Neural cell (in vitro differentiated cells): ENCODE results near the gene KDM4D. TPM values are rescaled to one million over a fixed set of nuclear protein-coding genes. Genes with fewer than 3 reads are reported as not detected.

Source experiments
- H2AFZ ChIP-seq: fragments of 200-600, 300-800 bp; sonication (generic), shearing (Covaris generic); 2 replicates; pipeline ENCODE4 v1.6.0; 2014; ENCODE audit warnings: low read depth, mild to moderate bottlenecking, antibody characterized with exemption, low read length, moderate library complexity
- H3F3A ChIP-seq: fragments of 200-600 bp; shearing (Covaris generic); 2 replicates; pipeline ENCODE4 v1.6.1; 2016; ENCODE audit warnings: mild to moderate bottlenecking, moderate library complexity, mixed read lengths, antibody characterized with exemption, low read length; ENCODE audit not compliant: insufficient read depth, poor library complexity, severe bottlenecking
- H3K27ac ChIP-seq: fragments of 200-600, 300-800 bp; sonication (generic), shearing (Covaris generic); 2 replicates; pipeline ENCODE4 v1.5.1; 2014; ENCODE audit warnings: mild to moderate bottlenecking, low read length, moderate library complexity
- H3K27me3 ChIP-seq: fragments of 300-800, 200-600 bp; sonication (generic), shearing (Covaris generic); 2 replicates; pipeline ENCODE4 v1.6.0; 2014; ENCODE audit warnings: mild to moderate bottlenecking, low read depth, low read length, moderate library complexity; ENCODE audit not compliant: insufficient read depth
- H3K36me3 ChIP-seq: fragments of 300-800, 200-600 bp; sonication (generic), shearing (Covaris generic); 2 replicates; pipeline ENCODE4 v1.5.1; 2014; ENCODE audit warnings: mild to moderate bottlenecking, antibody characterized with exemption, low read length, moderate library complexity; ENCODE audit not compliant: insufficient read depth
- H3K4me2 ChIP-seq: fragments of 300-800, 200-600 bp; sonication (generic), shearing (Covaris generic); 2 replicates; pipeline ENCODE4 v1.6.0; 2014; ENCODE audit warnings: mild to moderate bottlenecking, low read length
- H3K4me3 ChIP-seq: fragments of 300-800, 200-600 bp; sonication (generic), shearing (Covaris generic); 2 replicates; pipeline ENCODE4 v1.5.1; 2014; ENCODE audit warnings: mild to moderate bottlenecking, low read length, moderate library complexity
- H3K79me2 ChIP-seq: fragments of 200-600 bp; shearing (Covaris generic); replicated peaks from 2 replicates; pipeline ENCODE4 v1.6.0; 2014; ENCODE audit warnings: mild to moderate bottlenecking, low read length, moderate library complexity; ENCODE audit not compliant: insufficient read depth
- H3K9ac ChIP-seq: fragments of 300-800, 200-600 bp; sonication (generic), shearing (Covaris generic); 2 replicates; pipeline ENCODE4 v1.6.1; 2016; ENCODE audit warnings: mild to moderate bottlenecking, low read length, mixed read lengths
- H3K9me2 ChIP-seq: fragments of 200-600 bp; shearing (Covaris generic); 2 replicates; pipeline ENCODE4 v1.6.1; 2016; ENCODE audit warnings: mild to moderate bottlenecking, low read length, mixed read lengths; ENCODE audit not compliant: insufficient read depth
- H3K9me3 ChIP-seq: fragments of 200-600, 300-800 bp; sonication (generic), shearing (Covaris generic); 2 replicates; pipeline ENCODE4 v1.6.1; 2016; ENCODE audit warnings: mild to moderate bottlenecking, mixed run types, low read length, moderate library complexity, mixed read lengths
- H4K20me1 ChIP-seq: fragments of 200-600 bp; shearing (Covaris generic); 2 replicates; pipeline ENCODE4 v1.6.1; 2016; ENCODE audit warnings: mild to moderate bottlenecking, mixed run types; ENCODE audit not compliant: insufficient read depth
- CTCF ChIP-seq: fragments of 450-650 bp; IDR thresholded peaks from 2 replicates; pipeline ENCODE4 v1.5.1; 2014; ENCODE audit warnings: antibody characterized with exemption, mild to moderate bottlenecking, moderate library complexity; ENCODE audit not compliant: poor library complexity, severe bottlenecking
- EP300 ChIP-seq: fragments of 450-650 bp; conservative IDR thresholded peaks from 2 replicates; pipeline ENCODE4 v1.6.1; 2014; ENCODE audit warnings: antibody characterized with exemption, mild to moderate bottlenecking, moderate library complexity; ENCODE audit not compliant: poor library complexity, severe bottlenecking
- EZH2 ChIP-seq: fragments of 200-600, 300-800 bp; shearing (Covaris generic), sonication (generic); IDR thresholded peaks from 2 replicates; pipeline ENCODE4 v1.6.1; 2014; ENCODE audit warnings: antibody characterized with exemption, low read length, borderline replicate concordance, mild to moderate bottlenecking; ENCODE audit not compliant: insufficient read depth, poor library complexity, severe bottlenecking
- MXI1 ChIP-seq: fragments of 450-650 bp; conservative IDR thresholded peaks from 2 replicates; pipeline ENCODE4 v1.6.1; 2014; ENCODE audit warnings: antibody characterized with exemption, mild to moderate bottlenecking; ENCODE audit not compliant: poor library complexity, severe bottlenecking
- POLR2AphosphoS5 ChIP-seq: IDR thresholded peaks from 2 replicates; pipeline ENCODE4 v1.6.1; 2012
- RAD21 ChIP-seq: fragments of 450-650 bp; conservative IDR thresholded peaks from 2 replicates; pipeline ENCODE4 v1.6.1; 2014; ENCODE audit warnings: antibody characterized with exemption, mild to moderate bottlenecking, moderate library complexity
- REST ChIP-seq: IDR thresholded peaks from 2 replicates; pipeline ENCODE4 v1.6.1; 2012; ENCODE audit warnings: borderline replicate concordance
- SMC3 ChIP-seq: fragments of 450-650 bp; conservative IDR thresholded peaks from 2 replicates; pipeline ENCODE4 v1.6.1; 2014; ENCODE audit warnings: antibody characterized with exemption, mild to moderate bottlenecking, moderate library complexity; ENCODE audit not compliant: poor library complexity
- TAF1 ChIP-seq: IDR thresholded peaks from 2 replicates; pipeline ENCODE4 v1.6.1; 2012; ENCODE audit warnings: low read depth
- polyA plus RNA-seq: library from polyadenylated mRNA; depleted of rRNA; stranded (reverse); fragments of >200 nt; gene quantifications from 2 replicates; pipeline ENCODE4 v1.2.3, GENCODE V29; 2014

The KDM4D gene
- polyA plus RNA-seq, 1 donor from 2014 or later, result 1.3 TPM

- H3K36me3 ChIP-seq, result peaks cover 6% of the 10 kb centered on the region
- no peaks in the 10 kb centered on the region for H3K27me3 ChIP-seq
- no peak overlapping the region for H3K4me2 ChIP-seq
- H3K9me3 ChIP-seq, result no peaks in the 10 kb centered on the region
- no peak overlapping the region for H3K4me3 ChIP-seq
- H3F3A ChIP-seq, result no peaks in the 10 kb centered on the region
- no peak overlapping the region for H2AFZ ChIP-seq
- H3K27ac ChIP-seq, result no peak overlapping the region
- TF ChIP-seq TAF1 (no peak), MXI1 (no peak), SMC3 (no peak), CTCF (no peak), POLR2AphosphoS5 (no peak), REST (no peak), RAD21 (no peak), EZH2 (no peak), EP300 (no peak)
- H4K20me1 ChIP-seq, result no peaks in the 10 kb centered on the region
- no peak overlapping the region for H3K9ac ChIP-seq
- no peaks in the 10 kb centered on the region for H3K79me2 ChIP-seq
- no peaks in the 10 kb centered on the region for H3K9me2 ChIP-seq
These were observed 12.3 kb upstream of the KDM4D start for GRCh38 chr11:94961255-94961654.

GRCh38 chr11:94964934-94965333 lies 8.6 kb upstream of the KDM4D start:
- Histone ChIP-seq H3K9ac (no peak overlapping the region), H3K9me2 (no peaks in the 10 kb centered on the region), H3F3A (no peaks in the 10 kb centered on the region), H3K9me3 (no peaks in the 10 kb centered on the region), H3K4me2 (no peak overlapping the region), H3K4me3 (no peak overlapping the region), H2AFZ (no peak overlapping the region), H3K79me2 (no peaks in the 10 kb centered on the region), H3K27ac (no peak overlapping the region), H3K27me3 (no peaks in the 10 kb centered on the region), H4K20me1 (no peaks in the 10 kb centered on the region), H3K36me3 (peaks cover 6% of the 10 kb centered on the region)
- TF ChIP-seq POLR2AphosphoS5, result no peak
- no peak for TF ChIP-seq CTCF
- TF ChIP-seq REST, result no peak
- TF ChIP-seq SMC3, result no peak
- TF ChIP-seq EP300, result no peak
- TF ChIP-seq TAF1, result no peak
- TF ChIP-seq MXI1, result no peak
- TF ChIP-seq EZH2, result no peak
- TF ChIP-seq RAD21, result no peak
